Omental fat pad (tissue), 4 donors: Measurements from ENCODE around the gene PGRMC2. TPM values are rescaled to one million over a fixed set of nuclear protein-coding genes. Genes with fewer than 3 reads are reported as not detected.

ENCODE experiments used
- ATAC-seq: fragments of 150-250 bp; one replicate; pipeline ENCODE4 v1.9.1; 2016; ENCODE audit warnings: mild to moderate bottlenecking, moderate library complexity; ENCODE audit not compliant: low FRiP score
- DNase-seq: peaks from one replicate; pipeline ENCODE4 v3.0.0-alpha.2; 2019; ENCODE audit warnings: low spot score
- total RNA-seq, 4 donors: library from RNA; depleted of rRNA; stranded (reverse); fragments of >200 nt; gene quantifications; one replicate each; pipeline ENCODE4 v1.1.0, GENCODE V29; 2016
- TF ChIP-seq, protein P1 (sequence below), 3 donors: fragments of 450-650 bp; IDR thresholded peaks; one replicate each; pipeline ENCODE4 v1.5.1; 2016 to 2017; ENCODE audit warnings: antibody characterized with exemption in 3 of 3, mild to moderate bottlenecking in 3 of 3, moderate library complexity in 2 of 3

Gene PGRMC2
- total RNA-seq, 4 donors from 2014 or later, result 34.8 to 77.4 (median 56.9) TPM

- DNase-seq (no peak), ATAC-seq (peak; percentile 63)
- TF ChIP-seq, protein P1, sequence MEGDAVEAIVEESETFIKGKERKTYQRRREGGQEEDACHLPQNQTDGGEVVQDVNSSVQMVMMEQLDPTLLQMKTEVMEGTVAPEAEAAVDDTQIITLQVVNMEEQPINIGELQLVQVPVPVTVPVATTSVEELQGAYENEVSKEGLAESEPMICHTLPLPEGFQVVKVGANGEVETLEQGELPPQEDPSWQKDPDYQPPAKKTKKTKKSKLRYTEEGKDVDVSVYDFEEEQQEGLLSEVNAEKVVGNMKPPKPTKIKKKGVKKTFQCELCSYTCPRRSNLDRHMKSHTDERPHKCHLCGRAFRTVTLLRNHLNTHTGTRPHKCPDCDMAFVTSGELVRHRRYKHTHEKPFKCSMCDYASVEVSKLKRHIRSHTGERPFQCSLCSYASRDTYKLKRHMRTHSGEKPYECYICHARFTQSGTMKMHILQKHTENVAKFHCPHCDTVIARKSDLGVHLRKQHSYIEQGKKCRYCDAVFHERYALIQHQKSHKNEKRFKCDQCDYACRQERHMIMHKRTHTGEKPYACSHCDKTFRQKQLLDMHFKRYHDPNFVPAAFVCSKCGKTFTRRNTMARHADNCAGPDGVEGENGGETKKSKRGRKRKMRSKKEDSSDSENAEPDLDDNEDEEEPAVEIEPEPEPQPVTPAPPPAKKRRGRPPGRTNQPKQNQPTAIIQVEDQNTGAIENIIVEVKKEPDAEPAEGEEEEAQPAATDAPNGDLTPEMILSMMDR (IDR thresholded peaks at IDR 0.05), result no peak
These were observed 59.5 kb downstream of the PGRMC2 start for GRCh38 chr4:128227991-128228571.

GRCh38 chr4:128225148-128225547 is 62.5 kb downstream of the PGRMC2 start:
- TF ChIP-seq, protein P1 (IDR thresholded peaks at IDR 0.05), result no peak
- no peak for ATAC-seq
- no peak for DNase-seq

DNA sequence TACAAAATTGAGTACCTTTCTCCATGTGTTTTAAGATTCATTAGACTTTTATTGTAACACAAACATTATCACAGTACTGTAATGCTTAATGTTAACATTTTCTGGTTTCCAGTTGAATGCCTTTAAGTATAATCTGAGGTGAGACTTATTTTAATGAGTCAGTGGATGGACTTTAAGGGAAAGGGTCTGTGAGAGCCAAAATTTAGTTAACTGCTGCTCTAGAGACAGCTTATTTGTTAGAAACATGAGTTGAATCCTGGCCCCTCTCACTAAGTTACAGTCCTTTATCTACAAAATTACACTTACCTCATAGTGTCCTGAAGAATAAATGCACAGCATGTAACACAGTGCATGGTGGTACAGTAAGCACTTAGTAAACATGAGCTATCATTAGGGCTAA is 66.0 kb downstream of the PGRMC2 start:
- ATAC-seq, result no peak
- DNase-seq, result no peak
- TF ChIP-seq, protein P1 (IDR thresholded peaks at IDR 0.05), result no peak

- ATAC-seq (peak; percentile 62), DNase-seq (no peak)
- TF ChIP-seq, protein P1 (IDR thresholded peaks at IDR 0.05), result no peak
These were observed 67.1 kb downstream of the PGRMC2 start for GRCh38 chr4:128220286-128221235.

Other genes starting within 250 kb of the PGRMC2 start
- gene LARP1B, start 226.5 kb downstream of the PGRMC2 start, total RNA-seq, result 10 to 100 TPM; 22.0 to 37.0 (median 25.6) TPM